HG03025 (cell line): ENCODE measurements around the gene GNA12.

Experiments
- ATAC-seq: cut with Tn5 transposase; IDR thresholded peaks from one replicate; pipeline ENCODE4 v1.9.1; 2021; ENCODE audit warnings: mild to moderate bottlenecking, moderate library complexity; ENCODE audit not compliant: unreplicated experiment, low FRiP score

GNA12 gene

GRCh38 chr7:2844153-2845033 lies at the start of gene GNA12:
Gene GNA12 (minus strand): TSS chr7:2844308. CDS start chr7:2844161, 147 bp downstream.
- peak; percentile 96 for ATAC-seq

GRCh38 chr7:2893411-2893861 lies 49.3 kb upstream of the GNA12 start:
- no peak for ATAC-seq

GRCh38 chr7:2892549-2892948 lies 48.4 kb upstream of the GNA12 start:
- no peak for ATAC-seq

- ATAC-seq: no peak
These were observed 43.7 kb upstream of the GNA12 start for GRCh38 chr7:2887816-2888215.

GRCh38 chr7:2886900-2887299 lies 42.8 kb upstream of the GNA12 start:
- no peak for ATAC-seq

GRCh38 chr7:2886391-2886790 lies 42.3 kb upstream of the GNA12 start:
- ATAC-seq: no peak

GRCh38 chr7:2884161-2884560 lies 40.1 kb upstream of the GNA12 start:
- ATAC-seq: no peak

- ATAC-seq: no peak
These were observed 39.0 kb upstream of the GNA12 start for GRCh38 chr7:2883101-2883500.

GRCh38 chr7:2882111-2882510 lies 38.0 kb upstream of the GNA12 start:
- no peak for ATAC-seq

GRCh38 chr7:2880874-2881533 lies 36.9 kb upstream of the GNA12 start:
- no peak for ATAC-seq

- ATAC-seq: no peak
These were observed 35.9 kb upstream of the GNA12 start for GRCh38 chr7:2880051-2880450.

- ATAC-seq: no peak
These were observed 35.2 kb upstream of the GNA12 start for GRCh38 chr7:2879354-2879753.

- no peak for ATAC-seq
These were observed 34.2 kb upstream of the GNA12 start for GRCh38 chr7:2878306-2878705.

- ATAC-seq: no peak
These were observed 32.1 kb upstream of the GNA12 start for GRCh38 chr7:2876031-2876731.

- no peak for ATAC-seq
These were observed 29.8 kb upstream of the GNA12 start for GRCh38 chr7:2873686-2874551.

- no peak for ATAC-seq
These were observed 29.0 kb upstream of the GNA12 start for GRCh38 chr7:2873146-2873545.

- no peak for ATAC-seq
These were observed 28.3 kb upstream of the GNA12 start for GRCh38 chr7:2872296-2872874.

- peak; percentile 43 for ATAC-seq
These were observed 26.4 kb upstream of the GNA12 start for GRCh38 chr7:2870471-2870931.

GRCh38 chr7:2869981-2870380 lies 25.9 kb upstream of the GNA12 start:
- ATAC-seq: no peak

GRCh38 chr7:2866601-2867000 lies 22.5 kb upstream of the GNA12 start:
- ATAC-seq: no peak
